Measurements from ENCODE around the gene SNAPIN.

- no peak for TF ChIP-seq CTCF (IDR thresholded peaks at IDR 0.05; ENCODE audit: low read length)
- no peak for TF ChIP-seq EZH2phosphoT487 (IDR thresholded peaks at IDR 0.05; ENCODE audit: low read length)
- TF ChIP-seq EZH2 (optimal IDR thresholded peaks at IDR 0.05; ENCODE audit: low read depth, low read length), result no peak
Observed at GRCh38 chr1:153616917-153617311, 41.6 kb upstream of the SNAPIN start.

Measured in MM.1S (cell line).